Uterus (tissue), 4 donors: ENCODE results near the gene BICDL2. TPM values are rescaled to one million over a fixed set of nuclear protein-coding genes. Genes with fewer than 3 reads are reported as not detected.

Source experiments
- DNase-seq, 2 donors: peaks; one replicate each; pipeline ENCODE4 v3.0.0-alpha.2; 2019 to 2020
- H3K27ac ChIP-seq, 2 donors: fragments of 200-600 bp; sonication (generic); 1 replicate in 1 of 2; 2 replicates in 1 of 2; pipeline ENCODE4 v1.5.1; 2016 to 2018
- H3K27me3 ChIP-seq, 2 donors: fragments of 200-600 bp; sonication (generic); one replicate each; pipeline ENCODE4 v1.5.1; 2018 to 2019; ENCODE audit warnings: control low read depth in 1 of 2
- H3K36me3 ChIP-seq, 2 donors: fragments of 200-600 bp; sonication (generic); one replicate each; pipeline ENCODE4 v1.5.1; 2019; ENCODE audit warnings: control low read depth in 1 of 2
- H3K4me1 ChIP-seq, 2 donors: fragments of 200-600 bp; sonication (generic); one replicate each; pipeline ENCODE4 v1.5.1; 2018 to 2019; ENCODE audit warnings: control low read depth in 1 of 2
- H3K4me3 ChIP-seq, 2 donors: fragments of 200-600 bp; sonication (generic); 1 replicate in 1 of 2; 2 replicates in 1 of 2; pipeline ENCODE4 v1.5.1; 2018 to 2019; ENCODE audit warnings: mild to moderate bottlenecking in 1 of 2
- H3K9me3 ChIP-seq, 2 donors: fragments of 200-600 bp; sonication (generic); one replicate each; pipeline ENCODE4 v1.5.1; 2019; ENCODE audit warnings: control low read depth in 1 of 2
- CTCF ChIP-seq, 4 experiments: fragments of 200-600 bp in 2 of 4; fragments of 450-650 bp in 2 of 4; sonication (generic) in 2 of 4; IDR thresholded peaks; one replicate each; pipeline ENCODE4 v1.5.1; 2016 to 2019; ENCODE audit warnings: antibody characterized with exemption in 4 of 4, mild to moderate bottlenecking in 2 of 4, moderate library complexity in 1 of 4
- POLR2A ChIP-seq, 2 donors: fragments of 450-650 bp; IDR thresholded peaks; one replicate each; pipeline ENCODE4 v1.6.1; 2016; ENCODE audit warnings: antibody characterized with exemption in 2 of 2, mild to moderate bottlenecking in 1 of 2, moderate library complexity in 1 of 2
- intact Hi-C: fragments of 100-400 bp; cut with DNase I; formaldehyde crosslinking; loops from one replicate; pipeline ENCODE4 v1.15.1; 2023; ENCODE audit warnings: low total_unique reads
- total RNA-seq, 4 donors: library from RNA; depleted of rRNA in 3 of 4; stranded (reverse); fragments of >200 nt in 3 of 4; gene quantifications; one replicate each; pipeline versions ENCODE4 v1.1.0 to v1.2.4, GENCODE V29; 2014 to 2023
- donor health status: DM: yes; HTN: yes; CAD: no.

The BICDL2 gene
- total RNA-seq, 4 donors from 2014 or later: 0.26 to 1.9 (median 0.29) TPM; not detected in 1

GRCh38 chr16:3023415-3023668 is 13.4 kb downstream of the BICDL2 start:
- Histone ChIP-seq H3K4me1 (peaks cover 0 to 22% of the 10 kb centered on the region in 2 donors), H3K27me3 (peaks cover 0 to 4% of the 10 kb centered on the region in 2 donors), H3K9me3 (no peaks in the 10 kb centered on the region), H3K27ac (peak overlapping the region; percentile 94 to 95), H3K36me3 (no peaks in the 10 kb centered on the region), H3K4me3 (peak overlapping the region; percentile 63 to 78)
- no peak for TF ChIP-seq CTCF (IDR thresholded peaks at IDR 0.05)
- no peak for TF ChIP-seq POLR2A (IDR thresholded peaks at IDR 0.05)
- intact Hi-C loops: no loop called here
- DNase-seq: peak; percentile 58 to 63

- peaks cover 0 to 9% of the 10 kb centered on the region in 2 donors for H3K27me3 ChIP-seq
- peaks cover 0 to 18% of the 10 kb centered on the region in 2 donors for H3K4me1 ChIP-seq
- peak overlapping the region; percentile 94 to 95 for H3K27ac ChIP-seq
- intact Hi-C loops: no loop called here
- peak overlapping the region; percentile 63 to 78 for H3K4me3 ChIP-seq
- TF ChIP-seq CTCF (IDR thresholded peaks at IDR 0.05): no peak
- no peaks in the 10 kb centered on the region for H3K36me3 ChIP-seq
- H3K9me3 ChIP-seq: no peaks in the 10 kb centered on the region
- DNase-seq: peak; percentile 46 to 52
These were observed 13.9 kb downstream of the BICDL2 start for GRCh38 chr16:3022684-3023414.

GRCh38 chr16:3022208-3022683 is 14.5 kb downstream of the BICDL2 start:
- Histone ChIP-seq H3K4me3 (peak overlapping the region; percentile 51 to 78), H3K9me3 (no peaks in the 10 kb centered on the region), H3K27ac (peak overlapping the region; percentile 94 to 95), H3K27me3 (peaks cover 6 to 12% of the 10 kb centered on the region in 2 donors), H3K36me3 (no peaks in the 10 kb centered on the region), H3K4me1 (peaks cover 0 to 18% of the 10 kb centered on the region in 2 donors)
- DNase-seq: peak; percentile 95
- TF ChIP-seq POLR2A (IDR thresholded peaks at IDR 0.05) (peak in 1 of 2 donors; percentile 25), CTCF (IDR thresholded peaks at IDR 0.05) (no peak)
- intact Hi-C loops: no loop called here

GRCh38 chr16:3021449-3022207 is 15.1 kb downstream of the BICDL2 start:
- Histone ChIP-seq H3K27ac (peak overlapping the region; percentile 94 to 95), H3K4me3 (peak overlapping the region; percentile 51 to 78), H3K4me1 (peaks cover 0 to 18% of the 10 kb centered on the region in 2 donors), H3K36me3 (no peaks in the 10 kb centered on the region), H3K9me3 (no peaks in the 10 kb centered on the region), H3K27me3 (peaks cover 9 to 12% of the 10 kb centered on the region in 2 donors)
- TF ChIP-seq CTCF (IDR thresholded peaks at IDR 0.05) (peak in 1 of 4 experiments; percentile 20), POLR2A (IDR thresholded peaks at IDR 0.05) (no peak)
- peak; percentile 80 to 81 for DNase-seq
- intact Hi-C loops: no loop called here
